ENCODE data around the gene UNC93B1.
"Not testable (repeated sequence)": the region's sequence is repeated elsewhere in the genome, so short reads cannot be mapped to it uniquely, and the experiment has no call there.

Gene UNC93B1

GRCh38 chr11:68009391-68010089 is 5.6 kb upstream of the UNC93B1 start:
- no peak for DNase-seq (ENCODE audit: low read depth)

- no peak for DNase-seq (ENCODE audit: low read depth)
Measured at GRCh38 chr11:68008381-68009337, 4.8 kb upstream of the UNC93B1 start.

GRCh38 chr11:68007498-68008380 is 3.8 kb upstream of the UNC93B1 start:
- DNase-seq (ENCODE audit: low read depth): no peak

- no peak for DNase-seq (ENCODE audit: low read depth)
Measured at GRCh38 chr11:68006606-68007166, 2.8 kb upstream of the UNC93B1 start.

- no peak for DNase-seq (ENCODE audit: low read depth)
Measured at GRCh38 chr11:68004551-68005335, 846 bp upstream of the UNC93B1 start.

GRCh38 chr11:68002938-68003845 is 705 bp downstream of the UNC93B1 start:
- no peak for DNase-seq (ENCODE audit: low read depth)

- DNase-seq (ENCODE audit: low read depth): no peak
Measured at GRCh38 chr11:68002575-68002937, 1.3 kb downstream of the UNC93B1 start.

GRCh38 chr11:67999704-68000103 is 4.2 kb downstream of the UNC93B1 start:
- no peak for DNase-seq (ENCODE audit: low read depth)

- no peak for DNase-seq (ENCODE audit: low read depth)
Measured at GRCh38 chr11:67999201-67999629, 4.7 kb downstream of the UNC93B1 start.

- DNase-seq (ENCODE audit: low read depth): no peak
Measured at GRCh38 chr11:67998150-67999045, 5.5 kb downstream of the UNC93B1 start.

- no peak for DNase-seq (ENCODE audit: low read depth)
Measured at GRCh38 chr11:67997475-67997921, 6.4 kb downstream of the UNC93B1 start.

GRCh38 chr11:67996622-67997474 is 7.0 kb downstream of the UNC93B1 start:
- no peak for DNase-seq (ENCODE audit: low read depth)

GRCh38 chr11:67996051-67996450 is 7.8 kb downstream of the UNC93B1 start:
- DNase-seq (ENCODE audit: low read depth): no peak

GRCh38 chr11:67995579-67995978 is 8.3 kb downstream of the UNC93B1 start:
- not testable (repeated sequence) for DNase-seq (ENCODE audit: low read depth)

GRCh38 chr11:67995129-67995528 is 8.8 kb downstream of the UNC93B1 start:
- not testable (repeated sequence) for DNase-seq (ENCODE audit: low read depth)

GRCh38 chr11:67994387-67994786 is 9.5 kb downstream of the UNC93B1 start:
- not testable (repeated sequence) for DNase-seq (ENCODE audit: low read depth)

GRCh38 chr11:67993821-67994220 is 10.1 kb downstream of the UNC93B1 start:
- DNase-seq (ENCODE audit: low read depth): not testable (repeated sequence)

Data from GM04503 (cell line).